IMR-90 (cell line): Measurements from ENCODE around the gene PITPNB. TPM values are rescaled to one million over a fixed set of nuclear protein-coding genes. Genes with fewer than 3 reads are reported as not detected.

Experiments
- ATAC-seq: fragments of 200-7000 bp; cut with Tn5 transposase; 2 replicates; pipeline ENCODE4 v1.9.1; 2020; ENCODE audit warnings: low read depth, mild to moderate bottlenecking, moderate library complexity
- BruUV-seq: library from RNA; stranded (reverse); fragments of 400-500 nt; replicated peaks from 2 replicates; lab custom pipeline; 2021; lab: Mats Ljungman, UMichigan
- CTCF ChIA-PET: fragments of 300-600 bp; formaldehyde crosslinking; extraction: SDS; loops from one replicate; lab custom pipeline; 2021; ENCODE audit warnings: antibody characterized with exemption; lab: Yijun Ruan, JAX
- POLR2A ChIA-PET: fragments of 300-600 bp; sonication (Branson Sonifier 250); formaldehyde crosslinking; loops from one replicate; lab custom pipeline; 2022; ENCODE audit warnings: antibody characterized with exemption; ENCODE audit not compliant: unreplicated experiment; lab: Charles Lee
- DNase-seq: peaks from one replicate; pipeline ENCODE4 v3.0.0; 2013
- H2AFZ ChIP-seq: replicated peaks from 2 replicates; pipeline ENCODE3; 2013; ENCODE audit warnings: low read length, mild to moderate bottlenecking; ENCODE audit not compliant: poor library complexity
- H2AK5ac ChIP-seq: 2 replicates; pipeline ENCODE4 v1.6.1; 2013; ENCODE audit warnings: low read depth, low read length, inconsistent platforms
- H2AK9ac ChIP-seq: replicated peaks from 2 replicates; pipeline ENCODE3; 2013; ENCODE audit warnings: mild to moderate bottlenecking, low read depth, low read length, moderate library complexity; ENCODE audit not compliant: poor library complexity
- H2BK120ac ChIP-seq: 2 replicates; pipeline ENCODE4 v1.6.1; 2013; ENCODE audit warnings: low read depth, low read length, inconsistent platforms
- H2BK15ac ChIP-seq: 3 replicates; pipeline ENCODE4 v1.6.1; 2013; ENCODE audit warnings: low read depth, low read length, inconsistent platforms
- H2BK20ac ChIP-seq: 2 replicates; pipeline ENCODE4 v1.6.1; 2013; ENCODE audit warnings: low read depth, mild to moderate bottlenecking, inconsistent platforms, low read length, moderate library complexity
- H2BK5ac ChIP-seq: 2 replicates; pipeline ENCODE4 v1.6.1; 2013; ENCODE audit warnings: mild to moderate bottlenecking, low read depth, low read length, inconsistent platforms; ENCODE audit not compliant: poor library complexity, severe bottlenecking
- H3K14ac ChIP-seq: replicated peaks from 2 replicates; pipeline ENCODE4 v1.6.1; 2013; ENCODE audit warnings: low read depth, low read length, inconsistent platforms
- H3K18ac ChIP-seq: 2 replicates; pipeline ENCODE4 v1.6.1; 2013; ENCODE audit warnings: low read depth, low read length, control low read depth
- H3K23ac ChIP-seq: 2 replicates; pipeline ENCODE4 v1.6.1; 2013; ENCODE audit warnings: low read depth, low read length, inconsistent platforms
- H3K27ac ChIP-seq: 2 replicates; pipeline ENCODE4 v1.5.1; 2013; ENCODE audit warnings: mild to moderate bottlenecking, control low read depth, low read length; ENCODE audit not compliant: insufficient read depth
- H3K27me3 ChIP-seq: 2 replicates; pipeline ENCODE4 v1.6.1; 2013; ENCODE audit warnings: low read length; ENCODE audit not compliant: control insufficient read depth, insufficient read depth
- H3K36me3 ChIP-seq: 2 replicates; pipeline ENCODE4 v1.6.1; 2013; ENCODE audit warnings: low read length, mixed read lengths; ENCODE audit not compliant: control insufficient read depth, insufficient read depth
- H3K4ac ChIP-seq: 2 replicates; pipeline ENCODE4 v1.6.1; 2013; ENCODE audit warnings: low read depth, low read length, inconsistent platforms
- H3K4me1 ChIP-seq: 2 replicates; pipeline ENCODE4 v1.6.1; 2013; ENCODE audit warnings: low read length, mixed read lengths; ENCODE audit not compliant: control insufficient read depth, insufficient read depth
- H3K4me2 ChIP-seq: 2 replicates; pipeline ENCODE4 v1.6.1; 2013; ENCODE audit warnings: low read depth, mild to moderate bottlenecking, control low read depth, low read length, moderate library complexity
- H3K4me3 ChIP-seq: 2 replicates; pipeline ENCODE4 v1.5.1; 2013; ENCODE audit warnings: low read depth, mild to moderate bottlenecking, control low read depth, low read length, moderate library complexity; ENCODE audit not compliant: insufficient read depth
- H3K56ac ChIP-seq: 2 replicates; pipeline ENCODE4 v1.6.1; 2013; ENCODE audit warnings: low read length, inconsistent platforms; ENCODE audit not compliant: insufficient read depth; ENCODE audit errors: extremely low read depth
- H3K79me1 ChIP-seq, 2 experiments: 2 replicates each; pipeline ENCODE4 v1.6.1; 2013; ENCODE audit warnings: low read length in 2 of 2, inconsistent platforms in 1 of 2, low read depth in 1 of 2
- H3K9ac ChIP-seq: 2 replicates; pipeline ENCODE4 v1.6.1; 2013; ENCODE audit warnings: low read depth, low read length, control low read depth
- H3K9me1 ChIP-seq: 2 replicates; pipeline ENCODE4 v1.6.1; 2013; ENCODE audit warnings: low read length, inconsistent platforms; ENCODE audit not compliant: insufficient read depth
- H3K9me3 ChIP-seq: 2 replicates; pipeline ENCODE4 v1.6.1; 2013; ENCODE audit warnings: low read length; ENCODE audit not compliant: control insufficient read depth, insufficient read depth
- H4K20me1 ChIP-seq: 2 replicates; pipeline ENCODE4 v1.6.1; 2013; ENCODE audit warnings: low read length, inconsistent platforms; ENCODE audit not compliant: insufficient read depth
- H4K5ac ChIP-seq: 2 replicates; pipeline ENCODE4 v1.6.1; 2013; ENCODE audit warnings: mild to moderate bottlenecking, low read depth, low read length, control low read depth
- H4K8ac ChIP-seq, 2 experiments: 2 replicates each; pipeline ENCODE4 v1.6.1; 2013; ENCODE audit warnings: low read depth in 2 of 2, low read length in 2 of 2, control low read depth in 1 of 2, inconsistent platforms in 1 of 2
- H4K91ac ChIP-seq: 2 replicates; pipeline ENCODE4 v1.6.1; 2013; ENCODE audit warnings: low read depth, low read length, inconsistent platforms; ENCODE audit not compliant: insufficient read depth
- BHLHE40 ChIP-seq: fragments of 150-350 bp; IDR thresholded peaks from 2 replicates; pipeline ENCODE4 v1.6.1; 2016; ENCODE audit warnings: mild to moderate bottlenecking, low read depth, low read length
- CEBPB ChIP-seq: IDR thresholded peaks from 2 replicates; pipeline ENCODE4 v1.6.1; 2012; ENCODE audit warnings: low read depth, low read length, improper control_type of control experiment
- CHD1 ChIP-seq: IDR thresholded peaks from 2 replicates; pipeline ENCODE4 v1.6.1; 2012; ENCODE audit warnings: low read depth, low read length, improper control_type of control experiment
- FOS ChIP-seq: fragments of 150-350 bp; IDR thresholded peaks from 2 replicates; pipeline ENCODE4 v1.6.1; 2016; ENCODE audit warnings: low read depth, low read length
- MAFK ChIP-seq: IDR thresholded peaks from 2 replicates; pipeline ENCODE4 v1.6.1; 2012; ENCODE audit warnings: low read depth, low read length, improper control_type of control experiment
- MAZ ChIP-seq: IDR thresholded peaks from 2 replicates; pipeline ENCODE4 v1.6.1; 2012; ENCODE audit warnings: low read depth, mild to moderate bottlenecking, low read length, improper control_type of control experiment, moderate library complexity, borderline replicate concordance
- MXI1 ChIP-seq: IDR thresholded peaks from 2 replicates; pipeline ENCODE4 v1.6.1; 2012; ENCODE audit warnings: low read depth, mild to moderate bottlenecking, low read length, moderate library complexity, borderline replicate concordance
- RAD21 ChIP-seq: IDR thresholded peaks from 2 replicates; pipeline ENCODE4 v1.6.1; 2012; ENCODE audit warnings: low read length, improper control_type of control experiment
- RCOR1 ChIP-seq: IDR thresholded peaks from 2 replicates; pipeline ENCODE4 v1.6.1; 2012; ENCODE audit warnings: mild to moderate bottlenecking, low read length, improper control_type of control experiment; ENCODE audit not compliant: insufficient replicate concordance
- RFX5 ChIP-seq: IDR thresholded peaks from 2 replicates; pipeline ENCODE4 v1.8.0; 2012; ENCODE audit warnings: low read depth, mild to moderate bottlenecking, low read length, moderate library complexity
- SMC3 ChIP-seq: fragments of 150-350 bp; IDR thresholded peaks from 2 replicates; pipeline ENCODE4 v1.6.1; 2016; ENCODE audit warnings: low read depth, mild to moderate bottlenecking, antibody characterized with exemption, low read length, moderate library complexity
- dilution Hi-C: fragments of 300-500 bp; cut with HindIII; formaldehyde crosslinking; loops from one replicate; pipeline ENCODE4 v1.14.3; 2018; ENCODE audit warnings: low sequenced_read_pairs; ENCODE audit not compliant: unreplicated experiment
- in situ Hi-C: fragments of 300-500 bp; cut with MboI; formaldehyde crosslinking; loops from 3 replicates; pipeline ENCODE4 v1.14.3; 2019; ENCODE audit warnings: low sequenced_read_pairs, inconsistent platforms, mixed read lengths
- intact Hi-C: fragments of 100-400 bp; cut with micrococcal nuclease; formaldehyde crosslinking; loops from 2 replicates; pipeline ENCODE4 v1.10.0; 2022
- polyA plus RNA-seq, 3 experiments: library from polyadenylated mRNA; depleted of rRNA; stranded (reverse); fragments of >200 nt; gene quantifications; 2 replicates each; pipeline ENCODE4 v1.2.3, GENCODE V29; 2012; ENCODE audit warnings: low replicate concordance in 1 of 3
- total RNA-seq: library from RNA; depleted of rRNA; stranded (reverse); fragments of >200 nt; gene quantifications from 2 replicates; pipeline ENCODE4 v1.2.3, GENCODE V29; 2012
- TF ChIP-seq, protein P1 (sequence below): fragments of 150-350 bp; IDR thresholded peaks from 2 replicates; pipeline ENCODE4 v1.6.1; 2017; ENCODE audit warnings: mild to moderate bottlenecking, antibody characterized with exemption, low read length, low read depth
- TF ChIP-seq, protein P2 (sequence below): conservative IDR thresholded peaks from 2 replicates; pipeline ENCODE4 v1.5.1; 2012; ENCODE audit warnings: mild to moderate bottlenecking, low read depth, low read length, improper control_type of control experiment

The PITPNB gene
- total and polyA plus RNA-seq, 2 of the 4 experiments (the other 2 are of a cell fraction): 19.7 to 54.5 TPM

DNA sequence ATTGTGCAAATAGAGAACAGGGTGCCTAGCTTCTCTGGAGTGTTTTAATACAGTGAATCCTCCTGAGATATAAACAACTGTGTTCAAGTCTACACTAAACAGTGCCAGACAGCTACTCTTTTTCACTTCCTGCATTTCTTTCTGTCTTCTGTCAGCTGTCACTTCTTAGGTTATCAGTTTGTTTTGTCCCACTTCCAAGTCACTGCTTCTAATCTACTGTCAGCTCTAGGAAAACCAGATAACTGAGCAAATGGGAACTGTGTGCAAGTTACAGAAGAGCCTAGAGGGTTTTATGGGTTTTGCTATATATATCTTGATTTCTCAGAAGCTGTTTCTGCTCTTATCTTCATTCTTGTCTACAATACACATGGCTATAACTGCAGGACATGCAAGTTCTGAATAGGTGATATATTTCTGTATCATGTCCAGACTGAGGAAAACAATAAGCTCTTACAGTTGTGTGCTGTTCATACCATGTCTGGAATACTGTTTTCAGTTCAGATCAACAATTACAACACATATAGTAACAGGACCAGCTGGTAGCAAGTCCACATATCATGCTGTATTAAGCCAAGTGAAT, 5.8 kb downstream of the PITPNB start:
- CTCF ChIA-PET: interaction anchor here (1.1 to 1.5 kb wide), 3 partner anchors 25 to 33 kb away, joined by 4 to 9 read pairs (median 7); no protein-coding TSS in a partner anchor
- Histone ChIP-seq H2BK15ac (no peak overlapping the region), H4K8ac (no peak overlapping the region), H3K56ac (no peak overlapping the region; the same call in 1 of the 2 replicates), H3K9me3 (no peaks in the 10 kb centered on the region), H3K18ac (peak overlapping the region; percentile 57), H4K91ac (no peak overlapping the region), H2AK9ac (no peak overlapping the region), H3K4me3 (no peak overlapping the region), H2AFZ (no peak overlapping the region), H3K9me1 (peaks cover 6% of the 10 kb centered on the region), H3K27ac (peak overlapping the region; percentile 51; the same call in 1 of the 2 replicates), H2BK20ac (no peak overlapping the region), H3K4me2 (peak overlapping the region; percentile 43), H3K9ac (no peak overlapping the region), H2BK120ac (no peak overlapping the region), H3K27me3 (no peaks in the 10 kb centered on the region), H3K79me1 (peaks cover 4 to 58% of the 10 kb centered on the region in 2 experiments), H3K4ac (no peak overlapping the region), H3K36me3 (peaks cover 9% of the 10 kb centered on the region), H2BK5ac (peak overlapping the region; percentile 73), H3K4me1 (peaks cover 10% of the 10 kb centered on the region), H3K23ac (peak overlapping the region; percentile 34; the same call in 1 of the 2 replicates), H3K14ac (no peak overlapping the region; the same call in 1 of the 2 replicates), H2AK5ac (no peak overlapping the region), H4K5ac (peak overlapping the region; percentile 16; the same call in 1 of the 2 replicates), H4K20me1 (peaks cover 62% of the 10 kb centered on the region)
- ATAC-seq (peak; percentile 47), DNase-seq (peak; percentile 29)
- POLR2A ChIA-PET: interaction anchor here (0.6 kb wide), 1 partner anchor 25 kb away, joined by 24 read pairs; no protein-coding TSS in a partner anchor
- dilution Hi-C loops (no loop called here), intact Hi-C loops (no loop called here), in situ Hi-C loops (no loop called here)
- BruUV-seq: no TSS peak
- TF ChIP-seq MAZ: no peak
- TF ChIP-seq MAFK: no peak
- TF ChIP-seq CHD1: no peak
- no peak for TF ChIP-seq FOS
- no peak for TF ChIP-seq BHLHE40
- TF ChIP-seq RFX5: no peak
- TF ChIP-seq, protein P1, sequence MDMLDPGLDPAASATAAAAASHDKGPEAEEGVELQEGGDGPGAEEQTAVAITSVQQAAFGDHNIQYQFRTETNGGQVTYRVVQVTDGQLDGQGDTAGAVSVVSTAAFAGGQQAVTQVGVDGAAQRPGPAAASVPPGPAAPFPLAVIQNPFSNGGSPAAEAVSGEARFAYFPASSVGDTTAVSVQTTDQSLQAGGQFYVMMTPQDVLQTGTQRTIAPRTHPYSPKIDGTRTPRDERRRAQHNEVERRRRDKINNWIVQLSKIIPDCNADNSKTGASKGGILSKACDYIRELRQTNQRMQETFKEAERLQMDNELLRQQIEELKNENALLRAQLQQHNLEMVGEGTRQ: no peak
- TF ChIP-seq RAD21: no peak
- TF ChIP-seq, protein P2, sequence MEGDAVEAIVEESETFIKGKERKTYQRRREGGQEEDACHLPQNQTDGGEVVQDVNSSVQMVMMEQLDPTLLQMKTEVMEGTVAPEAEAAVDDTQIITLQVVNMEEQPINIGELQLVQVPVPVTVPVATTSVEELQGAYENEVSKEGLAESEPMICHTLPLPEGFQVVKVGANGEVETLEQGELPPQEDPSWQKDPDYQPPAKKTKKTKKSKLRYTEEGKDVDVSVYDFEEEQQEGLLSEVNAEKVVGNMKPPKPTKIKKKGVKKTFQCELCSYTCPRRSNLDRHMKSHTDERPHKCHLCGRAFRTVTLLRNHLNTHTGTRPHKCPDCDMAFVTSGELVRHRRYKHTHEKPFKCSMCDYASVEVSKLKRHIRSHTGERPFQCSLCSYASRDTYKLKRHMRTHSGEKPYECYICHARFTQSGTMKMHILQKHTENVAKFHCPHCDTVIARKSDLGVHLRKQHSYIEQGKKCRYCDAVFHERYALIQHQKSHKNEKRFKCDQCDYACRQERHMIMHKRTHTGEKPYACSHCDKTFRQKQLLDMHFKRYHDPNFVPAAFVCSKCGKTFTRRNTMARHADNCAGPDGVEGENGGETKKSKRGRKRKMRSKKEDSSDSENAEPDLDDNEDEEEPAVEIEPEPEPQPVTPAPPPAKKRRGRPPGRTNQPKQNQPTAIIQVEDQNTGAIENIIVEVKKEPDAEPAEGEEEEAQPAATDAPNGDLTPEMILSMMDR: no peak
- no peak for TF ChIP-seq RCOR1
- TF ChIP-seq SMC3: no peak
- TF ChIP-seq CEBPB: no peak
- TF ChIP-seq MXI1: no peak
